Measurements from ENCODE around the gene IRF6.

IRF6 gene

GRCh38 chr1:209785592-209785991, 20.4 kb downstream of the IRF6 start:
- TF ChIP-seq CTCF (conservative IDR thresholded peaks at IDR 0.05; ENCODE audit: control insufficient read depth, insufficient read depth, low read depth, low read length), result no peak
- H3K4me3 ChIP-seq (ENCODE audit: control insufficient read depth, low read depth, low read length), result no peak overlapping the region
- DNase-seq (ENCODE audit: low read depth), result no peak

- no peak for TF ChIP-seq CTCF (conservative IDR thresholded peaks at IDR 0.05; ENCODE audit: control insufficient read depth, insufficient read depth, low read depth, low read length)
- H3K4me3 ChIP-seq (ENCODE audit: control insufficient read depth, low read depth, low read length), result peak within 1 kb of the TSS; percentile 94
- peak; percentile 95 for DNase-seq (ENCODE audit: low read depth)
Observed at GRCh38 chr1:209784265-209785169, 21.4 kb downstream of the IRF6 start, which contains the start of gene C1orf74. TSS of gene C1orf74 (minus strand) at chr1:209784559. CDS start at chr1:209783634, 925 bp downstream.

- peak overlapping the region; percentile 94 for H3K4me3 ChIP-seq (ENCODE audit: control insufficient read depth, low read depth, low read length)
- no peak for TF ChIP-seq CTCF (conservative IDR thresholded peaks at IDR 0.05; ENCODE audit: control insufficient read depth, insufficient read depth, low read depth, low read length)
- no peak for DNase-seq (ENCODE audit: low read depth)
Observed at GRCh38 chr1:209783386-209783785, 22.6 kb downstream of the IRF6 start.

GRCh38 chr1:209780268-209780667, 25.7 kb downstream of the IRF6 start:
- TF ChIP-seq CTCF (conservative IDR thresholded peaks at IDR 0.05; ENCODE audit: control insufficient read depth, insufficient read depth, low read depth, low read length), result no peak
- H3K4me3 ChIP-seq (ENCODE audit: control insufficient read depth, low read depth, low read length), result no peak overlapping the region
- DNase-seq (ENCODE audit: low read depth), result no peak

GRCh38 chr1:209778102-209778501, 27.8 kb downstream of the IRF6 start:
- no peak overlapping the region for H3K4me3 ChIP-seq (ENCODE audit: control insufficient read depth, low read depth, low read length)
- no peak for TF ChIP-seq CTCF (conservative IDR thresholded peaks at IDR 0.05; ENCODE audit: control insufficient read depth, insufficient read depth, low read depth, low read length)
- DNase-seq (ENCODE audit: low read depth), result no peak

GRCh38 chr1:209777587-209777986, 28.4 kb downstream of the IRF6 start:
- no peak for TF ChIP-seq CTCF (conservative IDR thresholded peaks at IDR 0.05; ENCODE audit: control insufficient read depth, insufficient read depth, low read depth, low read length)
- no peak for DNase-seq (ENCODE audit: low read depth)
- no peak overlapping the region for H3K4me3 ChIP-seq (ENCODE audit: control insufficient read depth, low read depth, low read length)
